G401 (cell line): ENCODE measurements around the gene CDKAL1. TPM values are rescaled to one million over a fixed set of nuclear protein-coding genes. Genes with fewer than 3 reads are reported as not detected.
"Not testable (repeated sequence)": the region's sequence is repeated elsewhere in the genome, so short reads cannot be mapped to it uniquely, and the experiment has no call there.

Experiments
- DNase-seq: peaks from one replicate; pipeline ENCODE4 v3.0.0-alpha.2; 2015; ENCODE audit warnings: low spot score
- in situ Hi-C: cut with HindIII; loops from 2 replicates; pipeline ENCODE4 v1.10.0; 2016; ENCODE audit warnings: low sequenced_read_pairs, mixed read lengths
- total RNA-seq: library from RNA; depleted of rRNA; stranded (reverse); fragments of >200 nt; shearing (Covaris generic); gene quantifications from 2 replicates; pipeline ENCODE4 v1.2.3, GENCODE V29; 2014

CDKAL1 gene
- total RNA-seq, 1 experiment from 2014 or later, result 25.7 TPM

DNA sequence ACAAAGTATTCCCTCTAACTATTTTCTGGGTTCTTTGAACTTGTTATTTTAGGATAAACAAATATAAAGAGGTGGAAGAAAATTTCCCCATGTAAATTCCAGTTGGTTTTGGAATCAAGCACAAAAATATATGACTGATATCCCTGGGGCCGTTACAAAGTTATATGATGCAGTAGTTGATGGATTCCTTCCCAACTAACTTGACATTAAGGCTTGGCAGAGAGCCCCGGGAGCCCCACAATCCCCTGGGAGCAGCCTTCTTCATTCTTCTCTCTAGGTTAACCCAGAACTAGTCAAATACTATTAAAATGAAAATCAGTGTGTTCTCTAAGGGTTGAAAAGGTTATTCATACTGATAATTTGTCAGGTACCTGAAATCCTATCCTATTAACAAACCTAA, 550.4 kb downstream of the CDKAL1 start:
- in situ Hi-C loops, result no loop called here
- no peak for DNase-seq

DNA sequence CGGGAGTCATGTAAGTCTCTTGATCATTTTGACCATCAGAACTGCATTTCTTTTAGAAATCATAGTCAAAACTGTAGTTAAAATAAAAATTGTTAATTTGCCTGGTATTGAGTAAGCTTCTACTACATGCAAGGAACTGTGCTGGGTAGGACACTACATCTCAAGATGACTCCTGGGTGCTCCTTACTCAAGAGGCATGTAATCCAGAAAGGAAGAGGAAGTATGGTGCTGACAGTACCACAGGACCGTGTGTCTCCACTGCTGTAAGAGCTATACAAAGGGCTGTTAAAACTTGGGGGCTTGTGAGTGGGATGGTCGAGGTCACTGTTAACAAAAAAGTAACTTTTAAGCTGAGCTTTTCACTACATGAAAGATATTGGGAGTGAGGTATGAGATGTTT, 551.0 kb downstream of the CDKAL1 start:
- in situ Hi-C loops, result no loop called here
- DNase-seq, result no peak

DNA sequence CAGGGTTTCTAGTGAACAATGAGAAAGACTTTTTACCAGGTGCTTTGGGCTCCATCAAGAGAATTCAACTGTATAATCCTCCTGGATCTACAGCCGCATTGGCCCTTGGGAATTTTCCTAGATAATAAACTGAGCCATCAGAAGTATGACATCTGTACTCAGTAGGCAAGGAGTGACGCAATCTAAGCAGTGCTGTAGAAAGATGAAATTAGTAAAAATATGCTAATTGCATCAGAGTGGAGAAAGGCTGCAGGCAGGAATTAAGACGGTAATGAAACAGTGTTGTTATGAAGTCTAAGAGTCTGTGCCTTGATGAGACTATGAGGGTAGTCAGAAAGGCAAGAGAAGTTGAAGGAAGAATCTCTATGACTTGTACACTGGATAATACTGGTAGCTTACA, 551.4 kb downstream of the CDKAL1 start:
- in situ Hi-C loops, result no loop called here
- DNase-seq, result no peak

DNA sequence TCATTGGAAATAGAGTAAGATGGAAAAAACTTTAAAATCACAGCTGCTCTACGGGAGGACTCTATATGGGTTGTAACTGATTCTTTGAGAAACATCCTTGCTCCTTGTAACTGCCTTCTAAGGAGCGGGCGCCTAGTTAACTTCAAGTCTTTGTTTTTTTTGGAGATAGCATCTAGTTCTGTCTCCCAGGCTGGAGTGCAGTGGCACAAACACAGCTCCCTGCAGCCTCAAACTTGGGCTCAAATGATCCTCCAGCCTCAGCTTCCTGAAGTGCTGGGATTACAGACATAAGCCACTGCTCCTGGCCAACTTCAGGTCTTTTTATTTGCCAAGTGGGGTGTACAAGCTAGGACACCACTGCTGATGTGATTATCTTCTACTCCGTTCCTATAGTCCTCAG, 552.9 kb downstream of the CDKAL1 start:
- no peak for DNase-seq

DNA sequence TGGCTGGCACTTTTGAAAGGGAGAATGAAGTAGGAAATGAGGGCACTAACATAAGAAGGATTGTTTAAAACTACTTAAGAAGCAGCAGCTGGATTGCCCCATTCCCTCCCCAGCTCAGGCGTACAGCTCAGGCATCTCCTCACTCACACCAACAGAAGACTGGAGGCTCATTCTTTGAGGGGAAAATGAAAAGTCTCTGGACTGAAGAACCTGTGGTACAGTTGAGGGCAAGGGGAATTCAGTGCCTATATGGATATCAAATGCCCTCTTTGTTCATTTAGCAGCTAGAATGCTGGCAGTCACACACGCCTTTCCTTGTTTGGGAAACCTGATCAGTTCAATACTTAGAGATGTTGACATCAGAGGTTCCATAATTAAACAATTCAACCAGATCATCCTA, 557.2 kb downstream of the CDKAL1 start:
- no peak for DNase-seq
- in situ Hi-C loops, result no loop called here

More for the DNA sequence above, 552.9 kb downstream of the CDKAL1 start:
- in situ Hi-C loops, result no loop called here

DNA sequence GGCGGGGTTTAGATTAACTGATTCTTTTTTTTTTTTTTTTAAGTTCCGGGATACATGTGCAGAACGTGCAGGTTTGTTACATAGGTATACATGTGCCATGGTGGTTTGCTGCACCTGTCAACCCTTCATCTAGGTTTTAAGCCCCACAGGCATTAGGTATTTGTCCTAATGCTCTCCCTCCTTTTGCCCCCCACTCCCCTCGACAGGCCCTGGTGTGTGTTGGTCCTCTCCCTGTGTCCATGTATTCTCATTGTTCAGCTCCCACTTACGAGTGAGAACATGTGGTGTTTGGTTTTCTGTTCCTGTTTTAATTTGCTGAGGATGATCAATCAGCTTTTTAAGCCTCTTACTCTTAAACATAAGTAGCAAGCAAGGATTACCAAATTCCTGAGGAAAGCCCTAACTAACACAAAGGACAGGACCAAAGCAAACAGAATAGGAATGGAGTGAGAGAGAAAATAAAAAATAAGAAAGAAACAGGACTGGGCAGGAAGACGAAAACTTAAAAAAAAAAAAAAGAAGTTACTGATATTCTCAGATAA, 558.0 kb downstream of the CDKAL1 start:
- in situ Hi-C loops, DNase-seq: not testable (repeated sequence)

DNA sequence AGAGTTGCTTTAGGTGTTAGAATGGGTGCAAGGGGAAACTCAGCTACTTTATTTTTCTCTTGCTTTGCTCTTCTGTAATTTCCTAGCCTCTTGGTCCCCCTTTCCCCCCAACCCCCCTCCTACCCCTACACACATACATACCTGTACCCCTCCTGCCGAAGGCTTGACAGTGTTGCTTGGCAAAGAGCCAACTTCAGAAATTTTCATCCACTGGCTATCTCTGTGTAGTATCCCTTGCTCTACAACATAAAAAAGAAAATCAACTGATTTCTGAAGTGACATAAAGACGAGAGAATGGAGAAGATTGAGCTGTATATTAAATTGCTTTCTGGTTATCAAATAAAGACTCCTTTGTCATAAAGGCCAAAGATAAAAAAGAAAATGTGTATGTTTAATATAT, 561.2 kb downstream of the CDKAL1 start:
- in situ Hi-C loops, result no loop called here
- no peak for DNase-seq

DNA sequence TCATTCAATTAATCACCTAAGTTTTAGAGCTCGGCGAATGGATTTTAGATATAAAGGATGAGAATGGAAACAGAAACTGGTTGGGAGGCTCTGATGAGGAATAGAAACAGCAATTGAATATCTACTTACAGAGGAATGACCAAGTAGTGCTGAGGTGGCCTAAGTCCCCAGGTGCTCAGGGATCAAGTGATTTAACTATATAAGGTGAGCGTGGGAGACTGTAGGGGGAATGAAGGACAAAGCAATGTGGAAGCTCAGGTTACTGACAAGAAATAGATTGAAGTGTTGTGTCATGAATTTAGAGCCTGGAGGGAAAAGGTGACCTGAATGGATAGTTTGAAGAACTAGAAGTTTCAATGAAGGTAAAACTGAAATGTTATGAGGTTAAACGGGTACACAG, 563.9 kb downstream of the CDKAL1 start:
- in situ Hi-C loops, result no loop called here
- no peak for DNase-seq

DNA sequence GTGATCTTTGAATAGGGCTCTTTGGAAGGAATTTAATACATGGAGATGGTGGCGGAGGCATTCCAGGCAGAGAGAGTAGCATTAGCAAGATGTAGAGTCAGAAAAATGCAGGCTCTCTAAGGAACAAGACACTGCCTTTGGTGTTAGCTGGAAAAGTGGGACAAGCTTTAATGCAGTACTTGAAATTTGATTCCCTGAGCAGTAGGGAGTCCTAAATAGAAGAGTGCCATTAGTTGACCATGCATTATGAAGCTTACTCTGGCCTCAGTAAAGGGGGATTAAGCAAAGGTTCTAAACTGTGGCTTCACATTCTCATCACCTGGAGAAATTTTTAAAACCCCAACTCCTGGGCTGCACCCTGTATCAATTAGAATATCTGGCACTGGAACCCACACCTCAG, 564.5 kb downstream of the CDKAL1 start:
- in situ Hi-C loops, result no loop called here

DNA sequence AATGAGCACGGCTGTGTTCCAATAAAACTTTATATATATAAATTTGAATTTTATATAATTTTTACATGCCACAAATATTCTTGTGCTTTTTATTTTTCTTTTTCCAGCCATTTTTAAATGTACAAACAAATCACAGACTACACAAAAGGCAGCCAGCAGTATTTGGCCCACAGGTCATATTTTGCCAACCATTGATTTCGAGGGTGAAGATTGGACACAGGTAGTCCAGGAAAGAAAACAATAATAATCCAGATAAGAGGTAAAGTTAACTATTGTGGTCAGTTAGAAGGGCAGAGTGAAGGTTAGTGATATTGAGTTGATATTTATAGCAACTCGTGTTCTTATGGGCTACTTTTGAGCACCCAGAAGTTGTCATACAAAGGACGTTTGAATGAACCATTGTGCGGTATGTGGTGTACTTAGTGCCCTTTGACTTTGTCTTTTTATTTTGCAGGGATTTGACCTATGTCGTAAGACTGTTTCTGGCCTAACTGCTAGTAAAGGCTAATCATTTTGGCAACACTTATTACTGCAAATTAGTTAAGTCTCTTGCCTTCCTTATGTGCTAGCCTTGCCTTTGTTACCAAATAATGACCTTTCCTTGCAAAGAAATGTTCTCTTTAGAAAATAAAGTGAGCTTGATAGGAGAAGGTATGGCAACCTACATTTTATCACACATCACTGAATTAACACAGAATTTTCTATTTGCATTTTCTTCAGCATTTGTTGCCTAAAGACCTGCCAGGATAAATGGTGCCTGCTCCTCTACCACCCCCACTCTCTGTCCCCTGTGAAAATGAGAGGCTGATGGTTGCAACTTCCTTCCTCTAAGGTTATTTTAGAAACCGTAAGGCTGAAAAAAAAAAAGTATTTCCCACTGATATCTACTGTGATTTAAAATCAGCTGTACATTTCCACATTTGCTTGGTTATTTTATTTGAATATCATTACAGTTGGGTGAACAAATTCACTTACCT, 565.4 kb downstream of the CDKAL1 start:
- in situ Hi-C loops, result no loop called here
- DNase-seq, result no peak

More for the DNA sequence above, 564.5 kb downstream of the CDKAL1 start:
- DNase-seq, result no peak

DNA sequence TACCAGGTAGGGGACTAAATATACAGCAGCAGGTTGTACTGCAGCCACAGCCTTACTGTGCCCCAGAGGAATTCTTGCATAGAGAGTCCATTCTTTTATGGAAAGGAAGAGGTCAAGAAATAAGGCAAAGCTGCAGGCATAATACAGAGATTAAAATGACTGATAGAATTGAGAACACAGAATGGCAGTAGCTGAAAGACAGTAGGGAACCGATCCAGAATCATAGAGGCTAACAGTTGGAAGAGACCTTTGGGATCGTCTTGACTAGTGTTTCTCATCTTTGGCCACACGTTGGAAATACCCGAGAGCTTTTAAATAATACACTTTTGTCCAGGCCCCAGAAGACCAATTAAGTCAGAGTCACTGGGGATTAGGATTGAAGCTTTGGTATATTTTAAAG, 566.7 kb downstream of the CDKAL1 start:
- in situ Hi-C loops, result no loop called here
- DNase-seq, result no peak

DNA sequence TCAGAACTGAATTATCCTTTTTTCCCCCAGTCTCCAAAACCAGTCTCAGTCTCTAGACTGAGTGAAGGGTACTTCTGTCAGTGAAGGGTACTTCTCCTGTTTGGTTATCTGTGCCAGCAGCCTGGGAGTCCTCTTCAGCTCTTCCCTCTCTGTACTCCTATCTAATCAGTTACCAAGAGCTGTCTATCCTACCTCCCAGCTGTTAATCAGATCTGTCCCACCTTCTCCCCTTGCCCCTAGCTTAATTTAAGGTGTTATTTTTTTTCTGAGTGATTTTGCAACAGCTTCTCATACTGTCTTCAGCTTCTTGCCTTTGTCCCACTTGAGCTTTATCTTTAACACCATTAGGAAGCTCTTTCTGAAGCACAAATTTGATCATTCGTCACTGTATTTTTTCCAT, 567.4 kb downstream of the CDKAL1 start:
- in situ Hi-C loops, result no loop called here
- DNase-seq, result no peak

DNA sequence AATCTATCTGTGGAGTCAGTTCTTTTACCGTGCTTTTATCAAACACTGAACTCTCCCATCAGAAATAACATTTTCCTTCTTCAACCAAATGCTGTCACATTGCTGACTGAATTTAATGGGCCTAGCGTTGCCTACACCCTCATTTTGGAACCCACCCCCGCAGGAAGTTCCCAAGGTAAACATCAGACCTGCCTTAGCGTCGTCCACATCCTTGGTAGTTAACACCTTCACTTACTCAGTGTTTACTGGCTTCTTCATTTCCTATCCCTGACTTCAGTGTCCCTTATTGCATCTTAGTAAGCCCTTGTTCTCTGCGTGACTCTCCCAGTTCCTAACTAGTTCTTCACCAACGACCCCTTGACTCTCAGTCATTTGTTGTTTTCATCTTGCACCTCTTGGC, 567.9 kb downstream of the CDKAL1 start:
- no peak for DNase-seq
- in situ Hi-C loops, result no loop called here

DNA sequence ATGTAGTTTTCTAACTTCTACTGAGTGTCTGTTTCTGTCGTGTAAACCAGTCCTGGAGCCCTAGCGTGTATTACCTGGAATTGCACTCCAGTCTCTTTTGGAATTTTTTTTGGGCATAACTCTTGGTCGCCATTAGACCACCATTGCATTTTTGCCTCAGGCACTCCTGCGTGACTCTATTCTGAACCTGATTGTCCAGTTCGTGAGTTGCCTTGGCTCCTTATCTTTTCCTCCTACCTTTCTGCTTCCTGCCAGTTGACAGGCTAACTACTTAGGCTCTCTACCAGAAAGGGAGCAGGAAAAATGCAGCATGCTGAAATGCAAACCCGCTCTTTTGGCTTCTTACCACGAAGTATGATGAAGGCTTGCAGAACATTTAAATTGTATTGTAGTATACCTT, 568.4 kb downstream of the CDKAL1 start:
- no peak for DNase-seq
- in situ Hi-C loops, result no loop called here

DNA sequence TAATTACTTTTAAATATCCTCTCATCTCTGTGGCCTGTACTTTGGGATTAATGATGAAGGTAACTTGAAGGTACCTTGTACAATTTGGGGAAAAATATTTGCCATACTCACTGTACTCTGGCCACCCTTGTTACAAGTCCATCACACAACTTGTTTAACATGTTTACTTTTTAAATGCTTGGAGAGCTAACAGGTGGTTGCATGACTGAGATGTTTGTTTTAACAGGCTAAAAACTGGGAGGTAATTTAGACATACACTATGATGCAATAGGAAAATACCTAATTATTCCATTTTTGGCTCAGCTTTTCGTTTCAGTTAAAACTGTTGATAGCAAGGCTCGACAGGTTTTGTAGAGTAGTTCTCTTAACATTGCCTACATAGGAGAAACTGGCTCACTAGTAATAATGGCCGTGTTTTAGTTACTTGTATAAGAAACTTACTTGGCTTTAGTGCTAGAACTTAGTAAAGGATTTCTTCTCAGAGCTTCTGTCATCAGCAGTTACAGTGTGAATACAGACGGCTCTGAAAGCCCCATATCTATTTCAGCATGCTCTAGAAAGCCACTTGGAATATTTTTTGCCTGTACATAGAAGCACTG, 569.5 kb downstream of the CDKAL1 start:
- in situ Hi-C loops, result no loop called here
- DNase-seq, result no peak

DNA sequence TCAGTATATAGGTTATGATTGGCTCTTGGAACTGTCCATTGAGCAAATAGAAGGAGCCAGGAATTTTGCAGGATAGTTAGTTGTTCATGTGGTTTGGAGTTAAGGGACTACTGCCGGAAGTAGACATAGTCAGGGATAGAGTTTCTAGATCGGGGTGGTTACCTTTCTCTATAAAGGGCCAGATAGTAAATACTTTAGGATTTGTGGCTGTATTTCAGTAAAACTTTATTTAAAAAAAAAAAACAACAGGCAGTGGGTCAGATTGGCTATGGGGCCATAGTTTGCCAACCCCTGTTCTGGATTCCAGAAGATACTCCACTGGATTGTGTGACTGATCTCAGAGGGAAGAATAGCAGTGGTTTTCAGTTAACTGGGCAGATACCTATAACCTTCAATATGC, 570.0 kb downstream of the CDKAL1 start:
- no peak for DNase-seq
- in situ Hi-C loops, result no loop called here

DNA sequence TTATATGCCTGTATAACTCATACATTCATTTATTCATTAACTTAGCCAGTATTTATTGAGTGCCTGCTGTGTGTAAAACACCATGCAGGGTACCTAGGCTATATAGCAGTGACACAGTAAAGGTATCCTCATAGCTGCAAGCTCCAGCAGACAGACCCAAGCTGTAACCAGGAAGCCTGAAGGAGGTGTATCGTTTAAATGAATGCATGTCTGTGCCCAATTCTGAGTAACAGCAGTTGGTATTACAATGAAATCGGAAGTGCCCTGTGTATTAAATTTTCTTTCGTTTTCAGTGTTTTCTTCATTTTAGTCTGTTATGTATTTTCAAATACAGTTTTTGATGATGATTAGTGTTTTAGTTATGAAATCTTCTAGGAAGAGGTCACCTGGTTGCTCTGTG, 573.5 kb downstream of the CDKAL1 start:
- no peak for DNase-seq
- in situ Hi-C loops, result no loop called here

DNA sequence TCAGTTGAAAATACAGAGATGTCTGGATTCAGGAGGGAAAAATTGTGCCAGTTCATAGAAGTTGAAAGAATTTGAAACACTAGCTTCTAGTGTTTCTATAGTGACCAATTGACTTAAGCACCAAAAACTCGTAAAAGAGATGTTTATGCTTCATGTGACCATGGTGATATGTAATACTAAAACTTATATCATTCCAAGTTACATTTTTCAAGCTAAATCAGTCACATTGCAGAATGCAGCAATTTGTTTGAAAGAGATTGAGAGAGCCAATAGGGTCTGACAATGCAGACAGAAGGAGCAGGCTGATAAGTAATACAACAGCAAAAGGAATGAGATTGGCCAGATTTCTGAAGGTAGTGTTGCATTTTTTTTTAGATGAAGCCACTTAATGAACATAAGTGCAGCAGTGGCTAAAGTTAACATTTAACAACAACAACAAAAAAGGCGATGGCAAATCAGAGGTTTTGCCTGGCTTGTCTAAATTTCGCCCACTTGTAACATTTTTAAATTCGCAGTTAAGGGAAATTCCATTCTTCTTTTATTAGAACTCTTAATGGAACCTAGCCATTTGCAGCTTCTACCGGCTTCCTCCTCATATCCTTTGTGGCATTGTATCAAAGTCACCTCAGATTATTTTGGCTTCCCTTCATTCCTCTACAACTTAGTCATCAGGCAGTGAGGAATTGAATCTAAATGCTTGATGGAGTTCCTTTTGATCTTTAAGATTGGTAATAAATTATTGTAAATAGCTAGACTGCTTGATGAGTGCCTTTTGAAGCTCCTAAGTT, 575.3 kb downstream of the CDKAL1 start:
- no peak for DNase-seq
- in situ Hi-C loops, result no loop called here

DNA sequence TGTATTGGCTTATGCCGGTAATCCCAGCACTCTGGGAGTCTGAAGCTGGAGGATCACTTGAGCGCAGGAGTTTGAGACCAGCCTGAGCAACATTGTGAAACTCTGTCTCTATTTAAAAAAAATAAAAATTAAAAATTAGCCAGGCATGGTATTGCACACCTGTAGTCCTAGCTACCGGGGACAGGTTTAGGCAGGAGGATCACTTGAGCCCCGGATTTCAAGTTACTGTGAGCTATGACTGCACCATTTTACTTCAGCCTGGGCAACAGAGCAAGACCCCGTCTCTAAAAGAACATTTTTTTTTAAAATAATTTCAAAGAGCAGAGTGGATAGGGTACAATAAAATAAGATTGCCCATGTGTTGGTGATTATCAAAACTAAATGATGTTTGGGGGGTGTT, 576.4 kb downstream of the CDKAL1 start:
- in situ Hi-C loops, result no loop called here

More for the DNA sequence above, 576.4 kb downstream of the CDKAL1 start:
- no peak for DNase-seq
